GM21529 (cell line): ENCODE measurements around the gene INSR.

Source experiments
- ATAC-seq: cut with Tn5 transposase; IDR thresholded peaks from one replicate; pipeline ENCODE4 v1.9.1; 2021; ENCODE audit not compliant: unreplicated experiment

Gene INSR

GRCh38 chr19:7197119-7197759 is 97.0 kb downstream of the INSR start:
- ATAC-seq, result peak; percentile 50

GRCh38 chr19:7196763-7197118 is 97.5 kb downstream of the INSR start:
- no peak for ATAC-seq

GRCh38 chr19:7195046-7195445 is 99.2 kb downstream of the INSR start:
- ATAC-seq, result no peak

GRCh38 chr19:7194566-7194965 is 99.6 kb downstream of the INSR start:
- ATAC-seq, result no peak

- no peak for ATAC-seq
Measured at GRCh38 chr19:7191946-7192691, 102.1 kb downstream of the INSR start.

- ATAC-seq, result no peak
Measured at GRCh38 chr19:7188698-7189629, 105.2 kb downstream of the INSR start.

- ATAC-seq, result no peak
Measured at GRCh38 chr19:7187605-7188339, 106.4 kb downstream of the INSR start.

GRCh38 chr19:7182489-7182888 is 111.7 kb downstream of the INSR start:
- no peak for ATAC-seq

- ATAC-seq, result no peak
Measured at GRCh38 chr19:7179917-7180306, 114.3 kb downstream of the INSR start.

GRCh38 chr19:7177926-7178325 is 116.3 kb downstream of the INSR start:
- no peak for ATAC-seq

- ATAC-seq, result no peak
Measured at GRCh38 chr19:7176792-7177191, 117.4 kb downstream of the INSR start.

GRCh38 chr19:7172794-7173193 is 121.4 kb downstream of the INSR start:
- no peak for ATAC-seq

GRCh38 chr19:7170983-7171382 is 123.2 kb downstream of the INSR start:
- no peak for ATAC-seq

- ATAC-seq, result no peak
Measured at GRCh38 chr19:7168941-7169340, 125.3 kb downstream of the INSR start.

GRCh38 chr19:7161292-7161691 is 132.9 kb downstream of the INSR start:
- no peak for ATAC-seq

- no peak for ATAC-seq
Measured at GRCh38 chr19:7159105-7159933, 134.9 kb downstream of the INSR start.

GRCh38 chr19:7153022-7153421 is 141.2 kb downstream of the INSR start:
- no peak for ATAC-seq

- ATAC-seq, result no peak
Measured at GRCh38 chr19:7152568-7152967, 141.6 kb downstream of the INSR start.

GRCh38 chr19:7149956-7150705 is 144.1 kb downstream of the INSR start:
- no peak for ATAC-seq
